Testis (tissue), 3 donors: Measurements from ENCODE around the gene PDIK1L. TPM values are rescaled to one million over a fixed set of nuclear protein-coding genes. Genes with fewer than 3 reads are reported as not detected.

ENCODE experiments used
- DNase-seq: peaks from one replicate; pipeline ENCODE4 v3.0.0-alpha.2; 2019
- H3K27ac ChIP-seq, 2 donors: fragments of 200-600 bp; sonication (generic); one replicate each; pipeline ENCODE4 v1.5.1; 2019
- H3K27me3 ChIP-seq: fragments of 200-600 bp; sonication (generic); one replicate; pipeline ENCODE4 v1.5.1; 2019
- H3K36me3 ChIP-seq: fragments of 200-600 bp; sonication (generic); one replicate; pipeline ENCODE4 v1.5.1; 2017; ENCODE audit warnings: low read depth; ENCODE audit errors: missing control alignments
- H3K4me1 ChIP-seq: fragments of 200-600 bp; sonication (generic); one replicate; pipeline ENCODE4 v1.5.1; 2019
- H3K4me3 ChIP-seq, 2 donors: fragments of 200-600 bp; sonication (generic); one replicate each; pipeline ENCODE4 v1.5.1; 2017 to 2019
- H3K9me3 ChIP-seq: fragments of 200-600 bp; sonication (generic); one replicate; pipeline ENCODE4 v1.5.1; 2017
- CTCF ChIP-seq, 3 experiments: fragments of 450-650 bp in 2 of 3; fragments of 200-600 bp in 1 of 3; sonication (generic) in 1 of 3; IDR thresholded peaks; one replicate each; pipeline ENCODE4 v1.5.1; 2016 to 2019; ENCODE audit warnings: antibody characterized with exemption in 3 of 3, mild to moderate bottlenecking in 2 of 3, moderate library complexity in 1 of 3
- POLR2A ChIP-seq: fragments of 450-650 bp; IDR thresholded peaks from one replicate; pipeline ENCODE4 v1.6.1; 2017; ENCODE audit warnings: antibody characterized with exemption, mild to moderate bottlenecking, moderate library complexity
- WGBS, 2 donors: methylation state at CpG; one replicate each; pipeline ENCODE4 v1.1.5; 2018; 5-methylcytosine and 5-hydroxymethylcytosine counted together
- intact Hi-C: fragments of 100-400 bp; cut with DNase I; formaldehyde crosslinking; loops from one replicate; pipeline ENCODE4 v1.15.1; 2023; ENCODE audit warnings: low total_unique reads
- polyA plus RNA-seq: library from polyadenylated mRNA; stranded (reverse); fragments of 350-450 nt; fragmentation: Illumina TruSeq; extraction: RNeasy Lipid Tissue Mini Kit (QIAGEN cat#74804); gene quantifications from one replicate; pipeline ENCODE4 v1.2.3, GENCODE V29; 2014; ENCODE audit warnings: low read depth, low replicate concordance; ENCODE audit not compliant: insufficient read depth
- total RNA-seq, 2 donors: library from RNA; depleted of rRNA; stranded (reverse); fragments of >200 nt; gene quantifications; one replicate each; pipeline ENCODE4 v1.2.3, GENCODE V29; 2016

Gene PDIK1L
- total and polyA plus RNA-seq, 3 donors from 2014 or later = 7.0 to 11.7 (median 9.9) TPM

GRCh38 chr1:26067432-26067911 lies 44.2 kb upstream of the PDIK1L start, which contains the start of gene TRIM63:
Gene TRIM63, minus strand, starts transcription at chr1:26067630. Its CDS starts 136 bp downstream, at chr1:26067494.
- 72 to 80% methylated on average over 9 of the region's 9 CpGs for WGBS, 2 donors
- Histone ChIP-seq H3K4me3 (no peak within 1 kb of the TSS), H3K9me3 (no peaks in the 10 kb centered on the region), H3K27me3 (no peaks in the 10 kb centered on the region), H3K27ac (no peak within 1 kb of the TSS), H3K36me3 (no peaks in the 10 kb centered on the region), H3K4me1 (no peaks in the 10 kb centered on the region)
- intact Hi-C loops = no loop called here
- no peak for DNase-seq
- TF ChIP-seq POLR2A (no peak), CTCF (IDR thresholded peaks at IDR 0.05) (no peak)

GRCh38 chr1:26069941-26070295 lies 41.7 kb upstream of the PDIK1L start:
- H3K36me3 ChIP-seq = no peaks in the 10 kb centered on the region
- TF ChIP-seq CTCF (IDR thresholded peaks at IDR 0.05) = no peak
- TF ChIP-seq POLR2A = no peak
- no peaks in the 10 kb centered on the region for H3K4me1 ChIP-seq
- intact Hi-C loops = no loop called here
- no peaks in the 10 kb centered on the region for H3K9me3 ChIP-seq
- no peak overlapping the region for H3K27ac ChIP-seq
- DNase-seq = no peak
- H3K4me3 ChIP-seq = no peak overlapping the region
- H3K27me3 ChIP-seq = no peaks in the 10 kb centered on the region
- 91 to 92% methylated on average over 1 of the region's 1 CpG for WGBS, 2 donors

- TF ChIP-seq CTCF (IDR thresholded peaks at IDR 0.05) = no peak
- TF ChIP-seq POLR2A = no peak
- H3K36me3 ChIP-seq = no peaks in the 10 kb centered on the region
- intact Hi-C loops = no loop called here
- no peak for DNase-seq
- no peaks in the 10 kb centered on the region for H3K4me1 ChIP-seq
- no peak overlapping the region for H3K4me3 ChIP-seq
- no peaks in the 10 kb centered on the region for H3K27me3 ChIP-seq
- WGBS, 2 donors = 91 to 96% methylated on average over 4 of the region's 4 CpGs
- H3K27ac ChIP-seq = no peak overlapping the region
- H3K9me3 ChIP-seq = no peaks in the 10 kb centered on the region
These were observed 41.2 kb upstream of the PDIK1L start for GRCh38 chr1:26070296-26070962.

GRCh38 chr1:26070963-26071342 lies 40.7 kb upstream of the PDIK1L start:
- Histone ChIP-seq H3K36me3 (no peaks in the 10 kb centered on the region), H3K27ac (no peak overlapping the region), H3K27me3 (no peaks in the 10 kb centered on the region), H3K4me3 (no peak overlapping the region), H3K9me3 (no peaks in the 10 kb centered on the region), H3K4me1 (no peaks in the 10 kb centered on the region)
- no peak for DNase-seq
- no peak for TF ChIP-seq POLR2A
- no peak for TF ChIP-seq CTCF (IDR thresholded peaks at IDR 0.05)
- intact Hi-C loops = no loop called here
- WGBS, 2 donors = 92 to 96% methylated on average over 6 of the region's 6 CpGs

GRCh38 chr1:26072305-26072704 lies 39.3 kb upstream of the PDIK1L start:
- WGBS, 2 donors = 41 to 48% methylated on average over 6 of the region's 6 CpGs
- Histone ChIP-seq H3K4me1 (no peaks in the 10 kb centered on the region), H3K27ac (no peak overlapping the region), H3K9me3 (no peaks in the 10 kb centered on the region), H3K36me3 (no peaks in the 10 kb centered on the region), H3K4me3 (no peak overlapping the region), H3K27me3 (no peaks in the 10 kb centered on the region)
- DNase-seq = no peak
- no peak for TF ChIP-seq POLR2A
- TF ChIP-seq CTCF (IDR thresholded peaks at IDR 0.05) = no peak
- intact Hi-C loops = no loop called here
